DMS153 treated with DMSO at 0.1 percent for 48 hours (cell line): ENCODE results near the gene TTC3.

Source experiments
- DNase-seq: peaks from one replicate; lab custom pipeline; 2025; ENCODE audit not compliant: unreplicated experiment; lab: John Stamatoyannopoulos, UW

TTC3 gene

GRCh38 chr21:37193006-37193405 lies 120.0 kb downstream of the TTC3 start:
- DNase-seq: no peak

- no peak for DNase-seq
Measured at GRCh38 chr21:37193676-37194075, 120.6 kb downstream of the TTC3 start.

DNA sequence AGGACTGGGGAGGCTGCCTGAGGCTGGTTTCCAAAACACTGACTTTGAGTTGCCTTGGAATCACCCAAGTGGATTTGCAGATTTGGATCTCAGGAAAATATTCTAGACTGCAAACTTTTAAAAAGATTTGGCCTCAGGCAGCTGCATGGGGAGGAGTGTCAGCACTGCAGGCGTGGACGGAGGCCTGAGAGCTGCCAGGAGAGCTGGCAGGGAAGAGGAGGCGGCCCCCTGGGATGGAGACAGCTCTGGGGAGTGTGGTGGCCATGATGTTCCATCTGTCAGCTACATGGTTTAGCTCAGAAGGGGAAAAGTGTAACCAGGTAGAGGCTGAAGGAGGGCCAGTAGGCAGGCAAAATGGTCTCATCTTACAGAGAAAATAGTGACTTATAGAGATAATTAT lies 122.0 kb downstream of the TTC3 start:
- DNase-seq: no peak

DNA sequence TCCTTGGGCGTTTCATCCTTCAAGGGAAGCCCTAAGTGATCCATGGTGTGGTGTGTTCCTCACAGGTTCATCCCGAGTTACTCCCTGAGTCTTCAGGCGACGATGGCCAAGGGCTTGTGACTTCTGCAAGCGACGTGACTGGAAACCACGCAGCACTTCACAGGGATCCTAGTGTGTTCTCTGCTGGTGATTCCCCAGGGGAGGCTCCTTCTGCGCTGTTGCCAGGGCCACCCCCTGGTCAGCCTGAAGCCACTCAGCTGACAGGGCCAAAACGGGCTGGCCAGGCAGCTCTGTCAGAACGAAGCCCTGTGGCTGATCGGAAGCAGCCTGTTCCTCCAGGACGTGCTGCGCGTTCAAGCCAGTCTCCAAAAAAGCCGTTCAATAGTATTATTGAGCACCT lies 122.6 kb downstream of the TTC3 start:
- no peak for DNase-seq

DNA sequence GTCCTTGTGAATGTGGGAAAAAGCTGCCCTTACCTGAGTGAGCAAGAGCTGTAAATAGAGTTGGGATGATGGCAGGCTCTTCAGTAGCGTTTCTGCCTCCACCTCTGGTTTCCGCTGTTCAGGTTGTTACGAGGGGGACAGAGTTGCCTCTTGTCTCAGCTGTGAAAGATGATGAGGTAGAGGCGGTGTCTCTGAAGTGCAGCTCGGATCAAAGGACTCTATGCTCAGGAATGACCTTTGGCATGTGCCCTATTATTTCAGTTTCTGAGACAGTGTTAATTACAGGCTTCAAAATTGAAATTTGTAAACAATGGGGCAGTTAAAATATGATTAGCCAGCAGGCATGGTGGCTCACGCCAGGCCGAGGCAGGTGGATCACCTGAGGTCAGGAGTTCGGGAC lies 123.8 kb downstream of the TTC3 start:
- DNase-seq: no peak

- no peak for DNase-seq
Measured at GRCh38 chr21:37197746-37198145, 124.7 kb downstream of the TTC3 start.

- no peak for DNase-seq
Measured at GRCh38 chr21:37199057-37199924, 126.2 kb downstream of the TTC3 start.

DNA sequence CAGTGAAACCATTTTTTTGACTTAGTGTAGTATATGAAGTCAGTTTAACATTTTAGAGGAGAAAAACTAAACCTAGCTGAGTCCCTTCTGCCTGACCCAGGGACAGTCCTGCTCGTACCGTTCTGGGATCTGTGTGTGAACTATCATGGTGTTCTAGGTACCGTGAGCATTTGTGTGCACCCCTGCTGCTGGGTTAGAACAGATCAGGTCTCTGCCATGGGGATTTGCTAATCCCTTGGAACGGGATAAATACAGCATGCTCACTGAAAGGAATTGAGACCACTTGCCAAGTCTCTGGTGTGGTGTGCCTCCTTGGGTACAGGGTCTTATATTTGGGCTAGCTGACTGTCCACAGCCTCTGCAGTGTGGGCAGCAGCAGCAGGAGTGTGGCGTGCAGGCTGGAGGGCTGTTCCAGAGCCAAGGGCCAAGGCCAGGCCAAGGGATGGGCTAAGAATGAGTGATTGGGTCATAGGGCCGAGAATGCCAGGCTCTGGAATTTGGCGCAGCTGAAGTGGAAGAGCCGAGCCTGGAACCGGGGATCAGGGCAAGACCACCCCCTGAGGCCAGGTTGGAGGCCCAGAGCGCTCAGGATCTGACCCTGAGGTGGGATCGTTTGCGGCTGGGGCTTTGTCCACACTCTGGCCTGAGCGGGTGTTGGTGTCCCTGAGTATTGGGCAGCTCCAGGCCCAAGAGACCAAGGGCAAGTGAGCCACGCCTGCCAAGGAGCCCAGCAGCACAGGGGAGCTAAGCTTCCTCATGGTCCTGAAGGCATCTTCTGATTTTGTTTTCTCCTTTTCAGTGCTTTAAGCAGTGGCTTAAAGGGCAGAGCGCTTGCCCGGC lies 127.8 kb downstream of the TTC3 start:
- DNase-seq: no peak

DNA sequence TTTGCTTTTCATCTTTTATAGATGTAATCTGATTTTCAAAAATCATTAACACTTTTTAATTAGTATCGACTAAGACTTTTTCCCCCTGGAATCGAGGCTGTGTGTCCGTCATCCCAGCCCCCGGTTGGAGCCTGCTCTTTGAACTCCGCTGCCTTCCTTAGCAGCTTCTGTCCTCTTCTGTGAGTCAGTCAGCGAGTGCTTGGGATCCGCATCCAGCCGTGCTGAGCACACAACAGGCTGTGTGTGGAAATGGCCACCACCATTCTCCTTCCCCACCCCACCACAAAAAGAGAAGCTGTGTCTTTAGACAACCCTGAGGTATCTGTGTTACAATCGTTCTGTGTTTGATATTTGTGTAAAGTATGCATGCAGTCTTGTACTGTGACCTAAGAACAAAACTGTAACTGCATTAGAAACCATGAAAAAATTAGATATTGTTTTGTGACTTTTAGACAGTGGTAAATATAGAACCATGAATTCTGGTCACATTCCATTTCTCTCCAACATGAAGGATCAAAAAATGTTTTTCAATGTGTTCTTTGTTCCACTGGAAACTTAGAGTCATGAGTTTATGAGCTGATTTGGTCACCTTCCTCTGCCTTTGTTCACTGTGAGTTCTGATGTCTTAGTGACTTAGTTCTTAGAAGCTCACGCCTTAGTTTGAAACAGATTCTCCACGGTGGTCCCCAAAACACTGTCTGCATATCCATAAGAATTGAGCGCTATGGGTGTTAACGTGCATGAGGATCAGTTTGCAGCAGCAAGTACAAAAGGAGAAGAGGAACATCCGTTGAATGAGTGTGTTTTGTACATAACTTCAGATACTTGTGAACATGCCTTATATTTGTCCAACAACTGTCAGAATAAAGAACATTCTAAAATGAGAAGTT lies 129.4 kb downstream of the TTC3 start:
- no peak for DNase-seq

GRCh38 chr21:37204580-37204979 lies 131.5 kb downstream of the TTC3 start:
- no peak for DNase-seq

DNA sequence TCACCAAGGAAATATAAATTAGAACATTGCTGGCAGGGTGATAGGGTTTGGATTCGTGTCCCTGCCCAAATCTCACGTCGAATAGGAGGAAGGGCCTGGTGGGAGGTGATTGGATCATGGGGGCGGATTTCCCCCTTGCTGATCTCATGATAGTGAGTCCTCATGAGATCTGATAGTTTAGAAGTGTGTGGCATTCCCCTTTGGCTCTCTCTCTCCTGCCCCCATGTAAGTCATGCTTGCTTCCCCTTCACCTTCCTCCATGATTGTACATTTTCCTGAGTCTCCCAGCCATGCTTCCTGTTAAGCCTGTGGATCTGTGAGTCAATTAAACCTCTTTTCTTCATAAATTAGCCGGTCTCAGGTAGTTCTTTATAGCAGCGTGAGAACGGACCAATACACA lies 133.4 kb downstream of the TTC3 start:
- DNase-seq: no peak

DNA sequence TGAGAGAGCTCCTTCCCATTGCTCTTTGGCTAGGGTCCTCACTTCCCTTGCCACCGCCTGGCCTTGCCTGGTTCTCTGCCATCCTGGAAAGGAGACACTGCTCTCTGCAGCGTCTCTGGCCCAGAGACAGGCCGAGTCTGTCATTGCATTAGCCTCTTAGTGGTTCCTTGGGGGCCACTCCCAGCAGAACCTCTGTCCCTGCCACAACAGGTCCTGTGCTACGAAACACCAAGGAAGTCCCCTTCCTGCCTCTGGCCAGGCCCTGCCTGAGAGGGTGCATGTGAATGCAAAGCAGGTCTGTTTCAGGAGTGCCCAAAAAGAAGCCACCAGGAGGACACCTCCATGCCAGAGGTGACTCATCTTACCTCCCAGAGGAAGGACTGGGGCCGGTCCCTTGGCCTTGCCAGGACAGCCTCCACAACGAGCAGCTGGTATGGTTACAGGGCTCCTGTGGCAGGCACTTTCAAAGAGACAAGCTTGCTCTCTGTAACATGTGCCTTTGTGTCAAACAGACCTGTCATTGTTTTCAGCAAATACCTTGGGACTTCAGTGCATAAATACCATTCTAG lies 134.5 kb downstream of the TTC3 start:
- DNase-seq: no peak

DNA sequence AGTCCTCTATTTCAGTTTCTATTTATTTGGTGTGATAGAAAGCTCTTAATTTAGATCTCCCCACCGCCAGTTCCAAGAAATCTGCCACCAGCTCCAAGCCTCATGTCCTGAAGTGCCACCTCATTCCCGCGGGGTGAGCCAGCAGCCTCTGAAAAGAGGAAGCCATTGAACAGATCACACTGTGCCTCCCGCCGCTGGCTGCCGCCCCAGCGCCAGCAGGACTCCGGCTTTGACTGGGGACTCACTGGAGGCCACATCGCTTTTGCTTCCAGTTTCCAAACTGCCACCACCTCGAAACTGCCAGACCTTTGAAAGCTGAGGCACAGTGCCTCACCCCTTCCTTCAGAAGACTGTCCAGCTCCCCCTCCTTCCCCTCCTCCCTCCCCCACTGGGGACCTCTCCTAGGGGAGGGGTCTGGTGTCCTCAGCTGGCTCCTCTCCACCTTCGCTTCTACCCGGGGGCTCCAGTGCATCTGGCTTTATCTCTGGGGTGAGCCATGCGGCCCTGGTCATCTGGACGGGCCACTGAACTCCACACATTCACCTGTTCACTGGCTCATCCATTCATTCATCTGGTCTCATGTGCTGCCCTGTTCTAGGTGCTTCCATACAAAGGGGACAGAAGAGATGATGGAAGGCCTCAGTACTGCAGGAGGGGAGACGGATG lies 135.1 kb downstream of the TTC3 start:
- no peak for DNase-seq

- DNase-seq: no peak
Measured at GRCh38 chr21:37208741-37209225, 135.7 kb downstream of the TTC3 start.

- no peak for DNase-seq
Measured at GRCh38 chr21:37210130-37210529, 137.1 kb downstream of the TTC3 start.

- DNase-seq: no peak
Measured at GRCh38 chr21:37210799-37211198, 137.7 kb downstream of the TTC3 start.

- no peak for DNase-seq
Measured at GRCh38 chr21:37214952-37215351, 141.9 kb downstream of the TTC3 start.

DNA sequence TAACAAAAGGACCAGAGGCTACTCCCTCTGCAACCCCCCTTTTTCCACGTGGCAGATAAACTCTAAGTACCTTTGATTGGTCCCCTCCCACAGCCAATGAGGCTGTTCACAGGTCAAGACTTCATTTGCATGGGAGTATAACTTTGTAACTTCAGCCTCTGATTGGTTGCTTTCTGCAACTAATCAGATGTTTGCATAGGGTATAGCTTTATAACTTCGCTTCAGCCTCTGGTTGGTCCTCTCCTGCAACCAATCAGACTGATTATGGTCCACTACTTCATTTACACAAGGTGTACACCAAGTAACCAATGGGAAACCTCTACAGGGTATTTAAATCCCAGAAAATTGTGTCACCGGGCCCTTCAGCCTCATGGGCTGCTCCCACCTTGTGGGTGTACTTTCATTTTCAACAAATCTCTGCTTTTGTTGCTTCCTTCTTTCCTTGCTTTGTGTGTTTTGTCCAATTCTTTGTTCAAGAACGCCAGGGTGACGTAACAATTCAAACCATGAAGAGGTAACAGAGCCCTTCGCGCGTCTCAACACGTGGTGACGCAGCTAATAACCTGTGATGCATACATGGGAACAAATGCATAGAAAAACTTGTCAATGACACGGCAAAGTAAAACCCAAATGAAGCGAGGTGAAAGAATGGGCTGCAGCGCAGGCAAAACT lies 146.8 kb downstream of the TTC3 start:
- no peak for DNase-seq

DNA sequence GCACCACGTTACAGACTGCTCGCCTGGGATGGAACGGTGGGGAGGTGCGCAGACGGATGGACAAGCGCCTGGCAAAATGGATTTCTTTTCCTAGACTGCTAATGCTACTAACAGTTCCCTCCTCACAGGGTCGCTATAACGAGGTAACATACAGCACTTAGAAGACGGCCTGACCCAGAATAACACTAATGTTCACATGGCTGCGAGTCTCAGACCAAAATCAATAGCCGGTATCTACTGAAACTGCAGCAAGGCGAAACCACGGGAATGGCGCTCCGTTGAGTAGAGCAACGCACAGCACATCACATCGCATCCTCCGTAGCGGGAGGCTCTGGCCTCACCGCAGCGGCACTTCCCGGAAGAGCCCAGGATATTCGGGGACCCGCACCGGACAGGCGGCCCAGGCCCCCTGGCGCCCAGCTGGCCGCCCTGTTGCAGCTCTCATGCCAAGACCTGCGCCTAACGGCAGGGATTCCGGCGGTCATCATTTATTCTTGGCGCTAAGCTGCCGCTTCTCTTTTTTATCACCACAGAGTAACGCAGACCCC lies 147.5 kb downstream of the TTC3 start:
- DNase-seq: no peak
